ENCODE results near the gene MAGI1. TPM values are rescaled to one million over a fixed set of nuclear protein-coding genes. Genes with fewer than 3 reads are reported as not detected.
A peak's percentile ranks its signal among the peaks of the same experiment; 100 is the strongest.

Gene MAGI1
- total RNA-seq, 2 donors from 2014 or later = 23.4 to 41.4 TPM

DNA sequence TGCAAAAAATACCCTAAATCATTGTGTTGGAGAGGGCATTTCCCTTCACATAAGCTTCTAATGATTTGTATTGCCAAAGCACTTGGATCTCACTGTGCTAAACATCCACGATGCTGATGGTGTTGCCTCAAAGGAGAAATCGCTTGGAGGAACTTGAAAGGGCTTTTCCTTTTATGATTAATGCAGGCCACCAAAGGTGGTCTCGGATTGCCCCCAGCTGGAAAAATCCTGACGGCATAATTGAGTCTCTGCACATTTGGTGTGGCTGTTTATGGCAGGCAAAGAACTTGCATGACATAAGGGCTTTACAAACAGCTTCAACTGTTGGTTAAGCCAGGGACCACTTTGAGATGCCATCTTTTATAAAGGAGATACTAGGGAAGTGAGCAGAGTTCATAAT lies 687.0 kb downstream of the MAGI1 start:
- Histone ChIP-seq H3K9me3 (no peaks in the 10 kb centered on the region), H3K4me3 (no peak overlapping the region), H3K9ac (ENCODE audit: low read depth in 2 of 2, low read length in 2 of 2) (no peak overlapping the region), H3K27me3 (no peaks in the 10 kb centered on the region), H3K27ac (no peak overlapping the region), H3K4me1 (no peaks in the 10 kb centered on the region), H3K36me3 (no peaks in the 10 kb centered on the region)
- TF ChIP-seq CTCF (IDR thresholded peaks at IDR 0.05) = no peak
- no peak for DNase-seq
- intact Hi-C loops (cut with DNase I) = no loop called here

DNA sequence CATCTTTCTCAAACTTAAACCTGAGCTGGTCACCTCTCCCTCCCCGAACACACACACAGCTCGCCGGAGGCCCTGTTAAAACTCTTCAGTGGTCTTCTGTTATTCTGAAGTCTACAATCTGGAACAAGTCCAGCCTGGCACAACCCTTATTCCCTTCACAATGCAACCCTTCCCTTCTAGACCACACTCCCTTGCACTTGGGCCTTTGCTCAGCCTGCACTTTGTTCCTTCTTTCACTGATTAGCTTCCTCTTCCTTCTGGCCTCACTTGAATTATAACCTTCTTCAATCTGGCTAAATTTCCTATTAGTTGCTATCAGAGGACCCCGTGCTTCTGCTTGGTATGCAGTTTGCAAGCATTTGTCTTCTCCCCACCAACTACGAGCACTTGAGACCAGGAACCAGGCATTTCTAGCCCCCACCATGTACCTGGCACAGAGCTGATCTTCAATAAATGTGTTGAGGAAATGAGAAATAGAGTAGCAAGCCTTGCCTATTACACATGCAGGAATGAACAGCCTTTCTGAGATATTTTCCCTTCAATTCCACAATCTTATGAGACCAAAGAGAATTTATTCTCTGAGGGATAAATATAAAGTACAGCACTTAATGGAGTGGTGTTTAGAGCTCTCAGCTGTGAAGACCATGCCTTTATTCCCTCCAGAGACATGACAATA lies 687.8 kb downstream of the MAGI1 start:
- DNase-seq = peak; percentile 36
- H3K4me3 ChIP-seq = no peak overlapping the region
- intact Hi-C loops (cut with DNase I) = no loop called here

GRCh38 chr3:65348398-65348995 lies 690.2 kb downstream of the MAGI1 start:
- Histone ChIP-seq H3K4me3 (no peak overlapping the region), H3K36me3 (no peaks in the 10 kb centered on the region), H3K27me3 (no peaks in the 10 kb centered on the region), H3K27ac (no peak overlapping the region), H3K9ac (ENCODE audit: low read depth in 2 of 2, low read length in 2 of 2) (no peak overlapping the region), H3K4me1 (no peaks in the 10 kb centered on the region), H3K9me3 (no peaks in the 10 kb centered on the region)
- TF ChIP-seq CTCF (IDR thresholded peaks at IDR 0.05) = no peak
- DNase-seq = no peak
- intact Hi-C loops (cut with DNase I) = loop anchor here (10.0 kb wide), 1 partner anchor 386 kb away; no protein-coding TSS in a partner anchor

More for the DNA sequence above, 687.8 kb downstream of the MAGI1 start:
- no peaks in the 10 kb centered on the region for H3K9me3 ChIP-seq
- H3K27me3 ChIP-seq = no peaks in the 10 kb centered on the region
- H3K9ac ChIP-seq (ENCODE audit: low read depth in 2 of 2, low read length in 2 of 2) = no peak overlapping the region
- TF ChIP-seq CTCF (IDR thresholded peaks at IDR 0.05) = no peak
- no peaks in the 10 kb centered on the region for H3K36me3 ChIP-seq
- no peaks in the 10 kb centered on the region for H3K4me1 ChIP-seq
- no peak overlapping the region for H3K27ac ChIP-seq

DNA sequence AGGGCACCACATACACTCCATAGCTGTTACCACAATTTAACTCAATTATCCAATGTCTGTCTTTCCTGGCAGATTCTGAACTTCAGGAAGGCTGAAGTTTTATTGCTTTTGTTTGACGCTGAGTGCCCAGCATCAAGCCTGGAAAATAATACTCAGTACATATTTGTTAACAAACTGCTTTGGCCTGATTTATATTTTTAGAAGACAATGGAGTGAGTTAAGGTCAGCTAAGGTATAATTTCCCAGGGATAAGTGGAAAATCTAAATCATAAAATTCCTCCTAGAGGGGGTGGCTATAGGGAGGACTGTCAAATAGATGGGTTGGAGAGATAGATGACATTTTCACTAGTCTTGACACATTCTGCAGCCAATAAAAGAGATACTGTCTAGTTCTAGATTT lies 691.6 kb downstream of the MAGI1 start:
- Histone ChIP-seq H3K9ac (ENCODE audit: low read depth in 2 of 2, low read length in 2 of 2) (no peak overlapping the region), H3K4me3 (no peak overlapping the region), H3K36me3 (no peaks in the 10 kb centered on the region), H3K4me1 (no peaks in the 10 kb centered on the region), H3K27ac (no peak overlapping the region), H3K27me3 (no peaks in the 10 kb centered on the region), H3K9me3 (no peaks in the 10 kb centered on the region)
- TF ChIP-seq CTCF (IDR thresholded peaks at IDR 0.05) = no peak
- DNase-seq = no peak
- intact Hi-C loops (cut with DNase I) = loop anchor here (10.0 kb wide), 1 partner anchor 388 kb away; no protein-coding TSS in a partner anchor

- Histone ChIP-seq H3K36me3 (no peaks in the 10 kb centered on the region), H3K27me3 (no peaks in the 10 kb centered on the region), H3K9ac (ENCODE audit: low read depth in 2 of 2, low read length in 2 of 2) (no peak overlapping the region), H3K9me3 (no peaks in the 10 kb centered on the region), H3K4me1 (no peaks in the 10 kb centered on the region), H3K27ac (no peak overlapping the region), H3K4me3 (no peak overlapping the region)
- intact Hi-C loops (cut with DNase I) = loop anchor here (5.0 to 10.0 kb wide), 2 partner anchors 67 to 390 kb away; no protein-coding TSS in a partner anchor
- TF ChIP-seq CTCF (IDR thresholded peaks at IDR 0.05) = no peak
- no peak for DNase-seq
Measured at GRCh38 chr3:65344846-65345245, 693.9 kb downstream of the MAGI1 start.

Data from colonic mucosa (tissue), 4 donors.